ENCODE measurements around the gene RARG. TPM values are rescaled to one million over a fixed set of nuclear protein-coding genes. Genes with fewer than 3 reads are reported as not detected.

The RARG gene
- polyA plus RNA-seq (2012; ENCODE audit: insufficient read length, low read depth), result 16.4 TPM

DNA sequence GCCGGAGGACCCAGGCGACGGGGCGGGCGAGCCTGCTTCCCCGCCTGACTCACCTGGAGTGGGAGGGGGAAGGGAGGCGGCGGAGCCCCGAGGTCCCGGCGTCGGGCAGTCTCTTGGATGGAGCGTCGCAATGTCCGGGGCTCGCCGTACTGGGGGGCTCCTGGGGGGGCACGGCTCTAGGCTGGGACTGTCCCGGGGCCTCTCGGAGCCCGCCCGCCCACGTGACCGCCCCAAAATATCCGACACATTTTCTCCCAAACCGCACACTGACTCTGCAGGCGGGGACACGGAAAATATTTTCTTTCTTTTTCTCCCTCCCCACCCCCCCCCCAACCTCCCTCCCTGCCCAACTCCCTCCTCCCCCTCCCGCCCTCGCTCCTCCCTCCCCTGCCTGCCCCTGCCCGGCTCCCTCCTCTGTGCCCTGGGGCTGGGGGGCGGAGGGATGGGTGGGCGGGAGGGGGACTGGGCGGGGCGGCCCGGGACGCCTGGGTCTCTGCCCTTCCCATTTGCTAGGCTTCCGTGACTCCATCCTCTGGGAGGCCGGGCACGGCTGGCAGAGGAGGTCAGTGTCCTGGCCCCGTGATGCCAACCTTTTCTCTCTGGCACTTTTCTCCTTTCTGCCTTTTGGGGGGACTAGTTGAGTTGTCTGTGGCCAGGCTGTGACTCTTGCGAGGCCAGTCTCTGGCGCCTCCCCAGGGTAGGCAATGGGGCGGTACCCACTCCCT lies at the start of gene RARG:
RARG (minus strand) TSS at position 289 of the 725 bp plus-strand sequence. CDS start 4,664 bp downstream, outside the sequence.
- TF ChIP-seq POLR2AphosphoS5 (IDR thresholded peaks at IDR 0.05; ENCODE audit: low read depth, low read length) (no peak), FOXP2 (optimal IDR thresholded peaks at IDR 0.05; ENCODE audit: borderline replicate concordance, extremely low read depth, extremely low read length, insufficient read depth) (no peak), SIN3A (IDR thresholded peaks at IDR 0.05; ENCODE audit: borderline replicate concordance, insufficient read depth, low read length) (no peak), TAF1 (IDR thresholded peaks at IDR 0.05; ENCODE audit: borderline replicate concordance, insufficient read depth, low read length) (no peak)
- TF ChIP-seq, protein P1, sequence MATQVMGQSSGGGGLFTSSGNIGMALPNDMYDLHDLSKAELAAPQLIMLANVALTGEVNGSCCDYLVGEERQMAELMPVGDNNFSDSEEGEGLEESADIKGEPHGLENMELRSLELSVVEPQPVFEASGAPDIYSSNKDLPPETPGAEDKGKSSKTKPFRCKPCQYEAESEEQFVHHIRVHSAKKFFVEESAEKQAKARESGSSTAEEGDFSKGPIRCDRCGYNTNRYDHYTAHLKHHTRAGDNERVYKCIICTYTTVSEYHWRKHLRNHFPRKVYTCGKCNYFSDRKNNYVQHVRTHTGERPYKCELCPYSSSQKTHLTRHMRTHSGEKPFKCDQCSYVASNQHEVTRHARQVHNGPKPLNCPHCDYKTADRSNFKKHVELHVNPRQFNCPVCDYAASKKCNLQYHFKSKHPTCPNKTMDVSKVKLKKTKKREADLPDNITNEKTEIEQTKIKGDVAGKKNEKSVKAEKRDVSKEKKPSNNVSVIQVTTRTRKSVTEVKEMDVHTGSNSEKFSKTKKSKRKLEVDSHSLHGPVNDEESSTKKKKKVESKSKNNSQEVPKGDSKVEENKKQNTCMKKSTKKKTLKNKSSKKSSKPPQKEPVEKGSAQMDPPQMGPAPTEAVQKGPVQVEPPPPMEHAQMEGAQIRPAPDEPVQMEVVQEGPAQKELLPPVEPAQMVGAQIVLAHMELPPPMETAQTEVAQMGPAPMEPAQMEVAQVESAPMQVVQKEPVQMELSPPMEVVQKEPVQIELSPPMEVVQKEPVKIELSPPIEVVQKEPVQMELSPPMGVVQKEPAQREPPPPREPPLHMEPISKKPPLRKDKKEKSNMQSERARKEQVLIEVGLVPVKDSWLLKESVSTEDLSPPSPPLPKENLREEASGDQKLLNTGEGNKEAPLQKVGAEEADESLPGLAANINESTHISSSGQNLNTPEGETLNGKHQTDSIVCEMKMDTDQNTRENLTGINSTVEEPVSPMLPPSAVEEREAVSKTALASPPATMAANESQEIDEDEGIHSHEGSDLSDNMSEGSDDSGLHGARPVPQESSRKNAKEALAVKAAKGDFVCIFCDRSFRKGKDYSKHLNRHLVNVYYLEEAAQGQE (IDR thresholded peaks at IDR 0.05; ENCODE audit: insufficient read depth in 1 of 2, low read depth in 2 of 2, low read length in 2 of 2), result no peak

DNA sequence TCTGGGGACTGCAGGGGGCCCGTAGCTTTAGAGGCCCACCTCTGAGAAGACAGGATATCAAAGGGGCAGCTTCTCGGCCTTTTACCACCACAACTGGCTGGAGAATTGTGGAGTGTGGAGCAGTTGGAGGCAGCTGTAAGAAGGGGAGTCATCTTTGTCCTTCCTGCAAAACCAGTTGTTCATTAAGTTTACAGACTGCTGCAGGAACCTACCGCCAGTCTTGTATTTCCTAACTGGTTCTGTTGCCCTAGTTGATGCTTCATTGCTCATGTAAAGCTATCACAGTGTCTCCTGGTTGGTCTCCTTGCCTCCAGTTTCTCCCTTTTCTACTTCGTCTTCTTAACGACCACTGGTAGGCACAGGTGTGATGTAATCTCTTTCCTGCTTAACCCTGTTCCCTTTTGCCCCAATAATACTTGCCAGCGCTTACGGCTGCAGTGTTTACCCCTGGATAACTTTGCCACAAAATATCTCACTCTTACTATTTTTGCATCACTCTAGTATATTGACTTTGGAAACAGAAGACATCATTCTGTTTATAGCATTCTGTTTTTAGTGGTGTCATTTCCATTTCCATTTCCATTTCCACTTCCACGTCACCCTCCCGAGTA lies 48.0 kb upstream of the RARG start:
- TF ChIP-seq SIN3A (IDR thresholded peaks at IDR 0.05; ENCODE audit: borderline replicate concordance, insufficient read depth, low read length) (no peak), TAF1 (IDR thresholded peaks at IDR 0.05; ENCODE audit: borderline replicate concordance, insufficient read depth, low read length) (no peak), POLR2AphosphoS5 (IDR thresholded peaks at IDR 0.05; ENCODE audit: low read depth, low read length) (no peak)

DNA sequence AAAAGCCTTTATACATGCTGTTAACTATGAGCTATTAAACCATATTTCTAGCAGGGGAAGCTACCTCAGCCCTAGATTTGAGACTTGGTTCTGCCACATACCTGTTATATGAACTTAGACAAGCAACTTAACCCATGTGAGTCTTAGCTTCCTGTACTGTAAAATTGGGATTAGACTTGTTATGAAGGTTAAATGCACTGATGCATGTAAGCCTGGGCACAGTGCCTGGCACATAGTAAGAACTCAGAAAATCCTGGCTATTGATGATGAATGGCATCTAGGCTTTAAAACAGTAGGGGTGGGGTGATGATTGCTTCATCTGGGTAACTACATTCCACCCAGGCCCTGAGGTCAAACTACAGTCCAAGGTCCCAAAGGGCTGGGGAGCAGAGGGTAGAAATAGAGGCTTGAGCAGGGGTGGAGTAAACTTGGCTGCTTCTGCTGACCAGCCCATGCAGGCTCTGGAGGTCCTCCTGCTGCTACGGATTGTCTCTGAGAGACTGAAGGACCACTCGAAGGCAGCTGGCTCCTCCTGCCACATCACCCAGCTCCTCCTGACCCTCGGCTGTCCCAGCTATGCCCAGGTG lies 47.4 kb upstream of the RARG start:
- no peak for TF ChIP-seq TAF1 (IDR thresholded peaks at IDR 0.05; ENCODE audit: borderline replicate concordance, insufficient read depth, low read length)
- no peak for TF ChIP-seq SIN3A (IDR thresholded peaks at IDR 0.05; ENCODE audit: borderline replicate concordance, insufficient read depth, low read length)

DNA sequence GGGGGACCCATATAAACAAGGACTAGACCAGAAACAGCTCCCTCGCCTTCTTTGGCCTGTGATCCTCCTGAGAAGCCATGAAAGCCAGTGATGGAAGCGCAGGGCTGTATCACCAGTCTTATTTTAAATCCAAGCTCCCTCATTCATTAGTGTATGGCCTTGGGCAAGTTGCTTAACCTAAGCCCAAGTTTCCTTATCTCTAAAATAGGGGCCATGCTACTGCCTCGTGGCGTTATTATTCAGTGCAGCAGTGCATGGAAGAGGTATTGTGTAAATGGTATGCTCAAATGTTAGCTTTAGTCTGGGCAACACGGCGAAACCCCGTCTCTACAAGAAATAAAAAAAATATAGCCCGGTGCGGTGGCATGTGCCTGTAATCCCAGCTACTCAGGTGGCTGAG lies 46.0 kb upstream of the RARG start:
- TF ChIP-seq, protein P1 (IDR thresholded peaks at IDR 0.05; ENCODE audit: insufficient read depth in 1 of 2, low read depth in 2 of 2, low read length in 2 of 2), result no peak
- TF ChIP-seq POLR2AphosphoS5 (IDR thresholded peaks at IDR 0.05; ENCODE audit: low read depth, low read length), result no peak
- TF ChIP-seq FOXP2 (optimal IDR thresholded peaks at IDR 0.05; ENCODE audit: borderline replicate concordance, extremely low read depth, extremely low read length, insufficient read depth), result no peak

DNA sequence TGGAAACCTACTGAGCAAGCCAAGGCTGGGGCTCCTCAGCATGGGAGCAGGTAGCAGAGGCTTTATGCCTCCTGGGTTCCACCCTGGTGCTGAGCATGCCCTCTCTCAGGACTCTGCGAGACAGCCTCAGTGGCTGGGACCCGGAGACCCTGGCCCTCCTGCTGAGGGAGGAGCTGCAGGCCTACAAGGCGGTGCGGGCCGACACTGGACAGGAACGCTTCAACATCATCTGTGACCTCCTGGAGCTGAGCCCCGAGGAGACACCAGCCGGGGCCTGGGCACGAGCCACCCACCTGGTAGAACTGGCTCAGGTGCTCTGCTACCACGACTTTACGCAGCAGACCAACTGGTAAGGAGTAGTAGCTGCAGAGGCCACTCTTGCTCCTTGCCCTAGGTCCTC lies 44.5 kb upstream of the RARG start:
- TF ChIP-seq TAF1 (IDR thresholded peaks at IDR 0.05; ENCODE audit: borderline replicate concordance, insufficient read depth, low read length) (no peak), POLR2AphosphoS5 (IDR thresholded peaks at IDR 0.05; ENCODE audit: low read depth, low read length) (no peak), FOXP2 (optimal IDR thresholded peaks at IDR 0.05; ENCODE audit: borderline replicate concordance, extremely low read depth, extremely low read length, insufficient read depth) (no peak), SIN3A (IDR thresholded peaks at IDR 0.05; ENCODE audit: borderline replicate concordance, insufficient read depth, low read length) (no peak)
- TF ChIP-seq, protein P1 (IDR thresholded peaks at IDR 0.05; ENCODE audit: insufficient read depth in 1 of 2, low read depth in 2 of 2, low read length in 2 of 2), result no peak

DNA sequence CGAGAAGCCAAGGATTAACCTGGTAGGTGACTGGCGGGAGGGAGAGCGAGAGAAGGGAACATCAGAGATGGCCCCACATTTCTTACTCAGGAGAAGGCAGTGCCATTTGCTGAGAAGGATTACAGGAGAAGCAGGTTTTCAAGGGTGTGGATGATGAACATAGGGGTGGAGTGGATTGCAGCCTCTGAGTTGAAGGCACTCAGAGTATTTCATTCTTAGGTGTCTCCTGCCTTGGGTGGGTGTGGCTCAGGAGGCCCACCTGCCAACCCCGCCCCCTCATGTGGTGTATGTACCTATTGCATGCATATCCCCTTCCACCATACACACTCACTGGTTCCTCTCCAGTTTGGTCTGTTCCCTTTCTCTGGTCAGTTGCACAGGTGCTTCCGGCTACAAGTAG lies 42.4 kb upstream of the RARG start:
- TF ChIP-seq SIN3A (IDR thresholded peaks at IDR 0.05; ENCODE audit: borderline replicate concordance, insufficient read depth, low read length) (no peak), POLR2AphosphoS5 (IDR thresholded peaks at IDR 0.05; ENCODE audit: low read depth, low read length) (no peak), FOXP2 (optimal IDR thresholded peaks at IDR 0.05; ENCODE audit: borderline replicate concordance, extremely low read depth, extremely low read length, insufficient read depth) (no peak), TAF1 (IDR thresholded peaks at IDR 0.05; ENCODE audit: borderline replicate concordance, insufficient read depth, low read length) (no peak)
- TF ChIP-seq, protein P1 (IDR thresholded peaks at IDR 0.05; ENCODE audit: insufficient read depth in 1 of 2, low read depth in 2 of 2, low read length in 2 of 2), result no peak

Measured in PFSK-1 (cell line).